HT-29 (cell line): ENCODE data around the gene ACYP2. TPM values are rescaled to one million over a fixed set of nuclear protein-coding genes. Genes with fewer than 3 reads are reported as not detected.
A peak's percentile ranks its signal among the peaks of the same experiment; 100 is the strongest.

ENCODE experiments used
- DNase-seq: peaks from one replicate; pipeline ENCODE4 v3.0.0-alpha.2; 2015; ENCODE audit warnings: low spot score
- total RNA-seq: library from RNA; depleted of rRNA; stranded (reverse); fragments of >200 nt; shearing (Covaris generic); gene quantifications from 2 replicates; pipeline ENCODE4 v1.2.3, GENCODE V29; 2014

ACYP2 gene
- total RNA-seq, 1 experiment from 2014 or later: 8.4 TPM

- DNase-seq: no peak
These were observed 34.4 kb downstream of the ACYP2 start for GRCh38 chr2:54149638-54150441.

GRCh38 chr2:54158311-54158710 lies 42.9 kb downstream of the ACYP2 start:
- DNase-seq: no peak

GRCh38 chr2:54161660-54162424 lies 46.4 kb downstream of the ACYP2 start:
- DNase-seq: peak; percentile 2

- DNase-seq: no peak
These were observed 48.7 kb downstream of the ACYP2 start for GRCh38 chr2:54164106-54164505.

- no peak for DNase-seq
These were observed 50.8 kb downstream of the ACYP2 start for GRCh38 chr2:54166121-54166773.

- DNase-seq: peak; percentile 28
These were observed 61.2 kb downstream of the ACYP2 start for GRCh38 chr2:54176577-54176976.

DNA sequence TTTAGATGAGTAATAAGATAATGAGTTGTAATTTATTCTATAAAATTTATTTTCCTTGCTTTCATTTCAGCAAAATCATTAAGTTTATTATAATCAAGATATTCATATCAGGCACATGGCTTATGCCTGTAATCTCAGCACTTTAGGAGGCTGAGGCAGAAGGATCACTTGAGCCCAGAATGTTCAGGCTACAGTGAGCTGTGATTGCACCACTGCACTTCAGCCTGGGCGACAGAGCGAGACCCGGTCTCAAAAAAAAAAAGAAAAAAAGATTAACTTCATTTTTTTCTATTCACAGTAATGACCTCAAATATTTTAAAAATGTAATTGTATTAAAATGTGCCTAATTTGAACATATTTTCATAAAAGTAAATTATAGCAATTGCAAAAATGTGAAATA lies 67.9 kb downstream of the ACYP2 start:
- DNase-seq: no peak

DNA sequence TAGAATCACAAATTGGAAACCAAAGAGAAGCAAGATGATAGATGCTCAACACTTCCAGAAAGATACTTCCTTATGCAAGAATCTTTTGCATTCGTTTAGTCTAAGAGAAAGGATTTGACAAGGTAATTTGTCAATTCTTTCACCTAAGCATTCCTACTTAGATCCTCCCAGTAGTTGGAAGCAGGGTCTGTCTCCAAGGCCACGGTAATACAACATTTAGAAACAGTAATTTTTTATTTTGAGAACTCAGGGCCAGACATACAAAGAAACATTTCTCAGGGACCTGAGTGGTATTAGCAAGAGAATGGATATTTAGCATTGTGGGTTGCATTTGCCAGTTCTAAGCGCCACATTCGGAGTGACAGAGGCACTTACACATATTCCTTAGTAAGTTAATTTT lies 68.6 kb downstream of the ACYP2 start:
- no peak for DNase-seq

GRCh38 chr2:54185105-54185504 lies 69.7 kb downstream of the ACYP2 start:
- no peak for DNase-seq

DNA sequence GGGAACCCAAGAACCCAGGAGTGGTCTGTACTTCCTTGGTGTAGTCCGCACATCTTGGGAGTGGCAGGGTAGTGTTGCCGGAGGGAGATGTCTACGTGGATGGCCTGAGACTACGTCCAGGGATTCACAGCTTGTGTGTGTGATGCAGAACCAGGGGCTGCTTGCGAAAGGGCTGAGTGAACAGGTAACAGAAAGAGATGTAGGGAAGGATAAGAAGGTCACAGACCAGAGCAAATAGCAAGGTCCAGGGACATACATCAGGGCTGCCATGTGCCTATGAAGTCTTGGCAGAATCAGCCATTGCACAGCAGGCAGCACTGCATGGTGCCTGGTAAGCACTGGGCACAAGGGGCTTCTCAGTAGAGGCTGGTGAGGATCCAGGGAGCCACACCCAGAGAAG lies 71.9 kb downstream of the ACYP2 start:
- no peak for DNase-seq

GRCh38 chr2:54189539-54189938 lies 74.1 kb downstream of the ACYP2 start:
- DNase-seq: no peak

- DNase-seq: no peak
These were observed 76.1 kb downstream of the ACYP2 start for GRCh38 chr2:54191361-54192135.

DNA sequence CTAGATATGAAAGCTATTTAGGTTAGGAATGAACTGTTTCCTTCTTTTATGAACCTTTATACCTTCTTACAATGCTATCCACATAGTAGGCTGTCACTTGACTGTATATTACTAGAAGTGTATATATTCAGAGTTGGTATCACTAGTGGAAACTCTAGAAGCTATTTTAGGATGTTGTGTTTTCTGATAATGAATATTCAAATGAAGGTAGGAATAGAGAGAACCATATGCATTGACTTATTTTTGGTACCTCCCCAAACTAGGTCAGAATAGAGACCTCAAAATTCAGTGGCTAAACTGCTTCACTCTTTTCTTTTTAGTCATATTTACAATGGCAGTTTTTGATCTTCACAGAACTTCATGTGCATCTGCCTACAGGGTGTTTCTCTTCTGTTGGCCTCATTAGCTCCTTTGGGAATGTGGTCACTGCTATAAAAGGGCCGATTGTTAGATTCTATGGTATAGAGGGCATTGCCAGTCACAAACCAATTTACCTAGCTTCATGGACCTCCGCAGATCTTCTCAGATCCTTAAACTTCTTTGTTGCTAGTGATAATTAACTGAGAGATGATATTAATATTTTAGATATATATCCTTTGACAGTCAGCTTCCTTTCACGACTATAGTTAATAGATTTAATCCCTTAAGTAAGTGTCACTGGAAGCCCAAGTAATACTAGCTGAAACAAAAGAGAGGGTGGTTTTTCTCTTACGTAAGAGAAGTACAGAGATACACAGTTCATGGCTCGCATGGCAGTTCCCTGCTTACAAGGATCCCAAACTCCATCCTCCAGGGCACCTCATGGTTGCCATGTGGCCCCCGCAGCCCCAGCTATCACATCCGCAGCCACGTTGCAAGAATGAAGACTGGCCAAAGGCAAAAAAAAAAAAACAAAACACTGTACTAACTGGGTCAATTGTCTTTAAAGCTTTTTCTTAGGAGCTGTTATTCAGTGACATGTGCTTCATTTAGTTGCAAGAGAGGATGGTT lies 79.6 kb downstream of the ACYP2 start:
- no peak for DNase-seq

DNA sequence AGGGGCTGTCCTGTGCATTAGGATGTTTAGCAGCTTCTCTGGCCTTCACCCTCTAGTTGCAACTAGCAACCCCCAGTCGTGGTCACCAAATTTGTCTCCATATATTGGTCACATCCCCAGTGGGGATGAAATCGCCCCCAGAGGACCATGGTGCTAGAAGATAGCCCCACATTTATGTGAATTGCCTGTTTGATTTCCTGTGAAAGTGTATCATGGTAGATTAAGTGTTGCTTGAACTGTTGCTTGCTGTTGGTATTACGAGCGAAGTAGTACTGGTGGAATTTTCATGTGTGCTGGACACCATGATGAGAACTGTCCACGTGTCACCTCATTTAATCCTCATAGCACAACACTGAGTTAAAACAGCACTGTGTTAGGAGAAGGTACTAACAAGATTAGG lies 81.2 kb downstream of the ACYP2 start:
- DNase-seq: no peak

- no peak for DNase-seq
These were observed 89.1 kb downstream of the ACYP2 start for GRCh38 chr2:54204476-54204875.

GRCh38 chr2:54206596-54206995 lies 91.2 kb downstream of the ACYP2 start:
- DNase-seq: peak; percentile 56

DNA sequence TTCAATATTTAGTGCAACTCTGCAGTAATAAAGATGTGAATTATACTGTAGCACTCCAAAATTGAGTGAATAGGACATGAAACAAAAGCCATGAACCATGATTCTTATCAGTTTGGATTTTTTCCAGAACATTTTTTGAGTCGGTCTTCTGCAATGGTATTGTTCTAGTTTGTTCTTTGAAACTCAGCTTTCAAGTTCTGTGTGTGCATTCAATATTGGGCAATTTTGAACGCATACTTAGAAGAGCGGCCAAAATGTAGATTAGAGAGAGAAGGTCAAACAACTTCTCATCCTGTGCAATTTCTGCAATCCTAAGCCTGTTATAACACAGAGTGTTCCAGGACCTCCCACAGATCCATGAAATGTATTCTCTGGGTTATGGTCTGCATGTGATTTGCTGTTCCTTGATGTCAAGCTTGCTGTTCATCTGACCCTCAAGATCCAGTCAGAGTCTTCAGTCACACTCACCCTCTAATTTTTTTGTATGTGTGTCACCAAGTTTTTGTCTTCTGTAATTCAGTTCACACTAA lies 92.3 kb downstream of the ACYP2 start:
- no peak for DNase-seq

DNA sequence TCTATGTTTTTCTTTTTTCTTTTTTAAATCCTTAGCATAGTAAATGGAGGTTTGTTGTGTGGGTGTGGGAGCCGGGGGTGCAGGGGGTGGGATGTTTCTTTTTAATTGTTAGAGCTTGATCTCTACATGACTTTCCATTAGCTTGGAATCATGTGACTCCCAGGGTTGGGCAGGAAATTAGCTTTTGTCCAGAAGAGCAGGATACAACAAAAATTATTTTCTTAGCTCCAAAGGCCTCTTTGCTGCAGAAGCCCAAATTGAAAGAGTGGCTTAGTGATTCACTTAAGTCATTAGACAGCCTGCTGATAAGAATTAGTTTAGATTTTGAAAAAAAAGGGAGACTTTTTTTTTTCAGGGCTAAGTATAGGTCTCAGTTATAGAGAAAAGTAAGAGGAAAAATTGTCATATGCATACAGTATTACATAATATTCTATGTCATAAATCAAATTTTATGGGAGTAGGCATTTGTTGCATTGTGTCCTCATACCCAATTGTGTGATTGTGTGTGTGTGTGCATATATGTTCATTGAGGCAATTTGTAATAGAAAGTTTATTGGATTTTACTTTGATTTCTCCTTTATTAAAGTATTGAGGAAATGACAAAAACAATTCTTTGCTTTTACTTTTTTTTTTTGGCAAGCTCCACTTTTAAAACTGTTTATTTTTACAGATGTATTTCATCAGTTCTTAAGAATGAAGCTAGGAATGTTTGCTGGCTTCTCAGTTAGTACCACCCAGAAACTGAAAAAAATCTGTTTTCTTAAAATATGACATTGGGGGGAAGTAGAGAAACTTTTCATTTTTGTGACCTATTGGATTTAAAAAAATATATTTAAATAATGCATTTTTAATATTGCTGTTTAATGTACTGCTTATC lies 93.2 kb downstream of the ACYP2 start:
- DNase-seq: no peak

DNA sequence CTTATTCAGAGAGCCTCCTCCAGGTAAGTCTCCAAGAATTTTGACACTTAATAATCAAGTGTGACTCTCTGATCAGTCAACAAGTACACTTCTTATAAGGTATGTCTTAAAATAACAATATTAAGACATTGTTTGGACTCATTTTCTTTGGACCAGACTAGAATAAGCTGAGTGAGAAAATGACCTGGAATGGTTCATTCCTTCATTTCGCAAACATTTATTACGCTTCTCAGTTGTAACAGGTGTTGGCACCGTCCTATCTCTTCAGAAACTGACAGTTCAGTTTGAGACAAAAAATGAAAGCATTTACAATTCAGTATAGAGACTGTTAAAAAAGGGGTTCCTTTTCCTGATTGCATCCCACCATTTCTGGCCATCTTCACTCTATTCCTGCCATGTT lies 94.0 kb downstream of the ACYP2 start:
- DNase-seq: no peak
